ENCODE data around the gene ALDH8A1. TPM values are rescaled to one million over a fixed set of nuclear protein-coding genes. Genes with fewer than 3 reads are reported as not detected.

ALDH8A1 gene
- polyA plus RNA-seq, 3 donors, result 0.77 TPM; not detected in 2

- no peaks in the 10 kb centered on the region for H3K4me1 Mint-ChIP-seq
Measured at GRCh38 chr6:134930463-134930862, 19.4 kb downstream of the ALDH8A1 start.

GRCh38 chr6:134928151-134928900 lies 21.6 kb downstream of the ALDH8A1 start:
- Histone ChIP-seq H3K27ac (ENCODE audit: low read depth in 1 of 2, low read length in 2 of 2) (no peak overlapping the region), H3K9ac (ENCODE audit: insufficient read depth, low read length, poor library complexity, severe bottlenecking) (no peak overlapping the region), H3K27me3 (ENCODE audit: control insufficient read depth in 2 of 2, insufficient read depth in 2 of 2, low read length in 2 of 2) (no peaks in the 10 kb centered on the region), H3K4me1 (ENCODE audit: control insufficient read depth in 1 of 2, insufficient read depth in 2 of 2, low read length in 2 of 2) (no peaks in the 10 kb centered on the region), H4K20me1 (ENCODE audit: insufficient read depth, low read length) (no peaks in the 10 kb centered on the region), H3K4me2 (replicated peaks; ENCODE audit: extremely low read depth, low read length, poor library complexity, severe bottlenecking) (no peak overlapping the region), H3K79me2 (ENCODE audit: insufficient read depth, low read length) (no peaks in the 10 kb centered on the region), H3K4me3 (replicated peaks in 1 of 3; ENCODE audit: low read depth in 2 of 3, low read length in 3 of 3) (no peak overlapping the region), H3K9me3 (replicated peaks in 1 of 2; ENCODE audit: control insufficient read depth in 1 of 2, insufficient read depth in 1 of 2, low read length in 2 of 2) (no peaks in the 10 kb centered on the region), H2AFZ (ENCODE audit: insufficient read depth, low read depth, low read length, poor library complexity, severe bottlenecking) (no peak overlapping the region), H3K36me3 (replicated peaks in 1 of 2; ENCODE audit: control insufficient read depth in 1 of 2, insufficient read depth in 2 of 2, low read length in 2 of 2) (no peaks in the 10 kb centered on the region)
- H3K36me3 Mint-ChIP-seq, result no peaks in the 10 kb centered on the region
- H3K4me1 Mint-ChIP-seq, result no peaks in the 10 kb centered on the region
- TF ChIP-seq CTCF (IDR thresholded peaks at IDR 0.05), result no peak
- H3K9me3 Mint-ChIP-seq, result peaks cover 0 to 2% (median 0%) of the 10 kb centered on the region in 7 donors
- no peak overlapping the region for H3K27ac Mint-ChIP-seq
- H3K4me3 Mint-ChIP-seq, result no peak overlapping the region
- peaks cover 4 to 8% (median 4%) of the 10 kb centered on the region in 3 donors for H3K27me3 Mint-ChIP-seq (ENCODE audit: low read depth in 3 of 3)
- DNase-seq, result no peak
- WGBS (ENCODE audit: insufficient coverage), result 94% methylated on average over 3 of the region's 6 CpGs
- intact Hi-C loops (cut with micrococcal nuclease), result no loop called here

More at GRCh38 chr6:134930463-134930862, 19.4 kb downstream of the ALDH8A1 start:
- Mint-ChIP-seq H3K27ac (no peak overlapping the region), H3K36me3 (no peaks in the 10 kb centered on the region), H3K9me3 (peaks cover 0 to 2% (median 0%) of the 10 kb centered on the region in 7 donors), H3K27me3 (ENCODE audit: low read depth in 3 of 3) (peaks cover 0 to 8% (median 4%) of the 10 kb centered on the region in 3 donors), H3K4me3 (no peak overlapping the region)
- no peak overlapping the region for H3K4me3 ChIP-seq (replicated peaks in 1 of 3; ENCODE audit: low read depth in 2 of 3, low read length in 3 of 3)
- 83% methylated on average over 5 of the region's 6 CpGs for WGBS (ENCODE audit: insufficient coverage)
- no peaks in the 10 kb centered on the region for H3K4me1 ChIP-seq (ENCODE audit: control insufficient read depth in 1 of 2, insufficient read depth in 2 of 2, low read length in 2 of 2)
- no peak overlapping the region for H2AFZ ChIP-seq (ENCODE audit: insufficient read depth, low read depth, low read length, poor library complexity, severe bottlenecking)
- no peak overlapping the region for H3K4me2 ChIP-seq (replicated peaks; ENCODE audit: extremely low read depth, low read length, poor library complexity, severe bottlenecking)
- H3K9ac ChIP-seq (ENCODE audit: insufficient read depth, low read length, poor library complexity, severe bottlenecking), result no peak overlapping the region
- no peaks in the 10 kb centered on the region for H3K27me3 ChIP-seq (ENCODE audit: control insufficient read depth in 2 of 2, insufficient read depth in 2 of 2, low read length in 2 of 2)
- no peak overlapping the region for H3K27ac ChIP-seq (ENCODE audit: low read depth in 1 of 2, low read length in 2 of 2)
- TF ChIP-seq CTCF (IDR thresholded peaks at IDR 0.05), result no peak
- no peaks in the 10 kb centered on the region for H3K9me3 ChIP-seq (replicated peaks in 1 of 2; ENCODE audit: control insufficient read depth in 1 of 2, insufficient read depth in 1 of 2, low read length in 2 of 2)
- no peaks in the 10 kb centered on the region for H3K79me2 ChIP-seq (ENCODE audit: insufficient read depth, low read length)
- H4K20me1 ChIP-seq (ENCODE audit: insufficient read depth, low read length), result no peaks in the 10 kb centered on the region
- intact Hi-C loops (cut with micrococcal nuclease), result loop anchor here (10.0 kb wide), 1 partner anchor 806 kb away; no protein-coding TSS in a partner anchor
- H3K36me3 ChIP-seq (replicated peaks in 1 of 2; ENCODE audit: control insufficient read depth in 1 of 2, insufficient read depth in 2 of 2, low read length in 2 of 2), result no peaks in the 10 kb centered on the region
- peak in 1 of 3 donors; percentile 8 for DNase-seq

All from CD14-positive monocyte (primary cell).